Astrocyte (in vitro differentiated cells and primary cell): Measurements from ENCODE around the gene BMPER.

Experiments used
- EZH2 ChIP-seq: IDR thresholded peaks from 2 replicates; pipeline ENCODE4 v1.6.1; 2012; ENCODE audit warnings: mild to moderate bottlenecking, low read length, inconsistent platforms; ENCODE audit not compliant: insufficient read depth
- TF ChIP-seq, protein P1 (sequence below): IDR thresholded peaks from 2 replicates; pipeline ENCODE4 v1.5.1; 2011; ENCODE audit warnings: low read depth, mild to moderate bottlenecking, inconsistent platforms, low read length, moderate library complexity; ENCODE audit not compliant: insufficient read depth

DNA sequence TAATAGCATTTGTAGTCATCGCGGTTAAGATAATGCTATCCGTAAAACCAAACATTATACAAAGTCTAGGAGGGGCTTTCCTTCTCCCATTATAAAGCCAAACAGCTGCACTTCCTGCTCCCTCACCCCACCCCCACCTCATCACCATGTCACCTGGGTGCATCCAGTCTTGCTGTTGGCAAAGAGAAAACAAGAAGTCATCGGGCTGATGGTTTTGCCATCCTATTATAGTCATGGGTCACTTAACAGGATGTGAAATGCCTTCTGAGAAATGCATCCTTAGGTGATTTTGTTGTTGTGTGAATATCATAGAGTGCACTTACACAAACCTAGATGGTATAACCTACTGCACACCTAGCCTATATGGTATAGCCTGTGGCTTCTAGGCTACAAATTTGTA lies 157.0 kb downstream of the BMPER start:
- TF ChIP-seq, protein P1, sequence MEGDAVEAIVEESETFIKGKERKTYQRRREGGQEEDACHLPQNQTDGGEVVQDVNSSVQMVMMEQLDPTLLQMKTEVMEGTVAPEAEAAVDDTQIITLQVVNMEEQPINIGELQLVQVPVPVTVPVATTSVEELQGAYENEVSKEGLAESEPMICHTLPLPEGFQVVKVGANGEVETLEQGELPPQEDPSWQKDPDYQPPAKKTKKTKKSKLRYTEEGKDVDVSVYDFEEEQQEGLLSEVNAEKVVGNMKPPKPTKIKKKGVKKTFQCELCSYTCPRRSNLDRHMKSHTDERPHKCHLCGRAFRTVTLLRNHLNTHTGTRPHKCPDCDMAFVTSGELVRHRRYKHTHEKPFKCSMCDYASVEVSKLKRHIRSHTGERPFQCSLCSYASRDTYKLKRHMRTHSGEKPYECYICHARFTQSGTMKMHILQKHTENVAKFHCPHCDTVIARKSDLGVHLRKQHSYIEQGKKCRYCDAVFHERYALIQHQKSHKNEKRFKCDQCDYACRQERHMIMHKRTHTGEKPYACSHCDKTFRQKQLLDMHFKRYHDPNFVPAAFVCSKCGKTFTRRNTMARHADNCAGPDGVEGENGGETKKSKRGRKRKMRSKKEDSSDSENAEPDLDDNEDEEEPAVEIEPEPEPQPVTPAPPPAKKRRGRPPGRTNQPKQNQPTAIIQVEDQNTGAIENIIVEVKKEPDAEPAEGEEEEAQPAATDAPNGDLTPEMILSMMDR = no peak
- no peak for TF ChIP-seq EZH2
